GM19452 (cell line): ENCODE results near the gene ELMO1.

Experiments
- ATAC-seq: cut with Tn5 transposase; IDR thresholded peaks from one replicate; pipeline ENCODE4 v1.9.1; 2021; ENCODE audit not compliant: unreplicated experiment

The ELMO1 gene

DNA sequence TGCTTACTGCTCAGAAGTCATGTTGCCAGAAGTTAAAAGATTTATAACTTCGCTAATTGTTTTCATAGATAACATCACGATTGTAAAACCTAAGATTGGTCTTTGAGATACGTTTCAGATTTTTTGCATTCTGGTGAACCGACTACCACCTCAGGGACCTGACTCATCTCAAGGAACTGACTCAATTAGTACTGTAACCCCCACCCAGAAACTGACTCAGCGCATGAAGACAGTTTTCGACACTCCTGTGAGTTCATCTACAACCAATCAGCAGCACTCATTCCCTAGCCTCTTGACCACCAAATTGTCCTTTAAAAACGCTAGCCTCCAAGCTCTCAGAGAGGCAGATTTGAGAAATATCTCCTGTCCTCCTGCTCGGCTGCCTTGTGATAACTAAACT lies 72.3 kb downstream of the ELMO1 start:
- ATAC-seq, result no peak

DNA sequence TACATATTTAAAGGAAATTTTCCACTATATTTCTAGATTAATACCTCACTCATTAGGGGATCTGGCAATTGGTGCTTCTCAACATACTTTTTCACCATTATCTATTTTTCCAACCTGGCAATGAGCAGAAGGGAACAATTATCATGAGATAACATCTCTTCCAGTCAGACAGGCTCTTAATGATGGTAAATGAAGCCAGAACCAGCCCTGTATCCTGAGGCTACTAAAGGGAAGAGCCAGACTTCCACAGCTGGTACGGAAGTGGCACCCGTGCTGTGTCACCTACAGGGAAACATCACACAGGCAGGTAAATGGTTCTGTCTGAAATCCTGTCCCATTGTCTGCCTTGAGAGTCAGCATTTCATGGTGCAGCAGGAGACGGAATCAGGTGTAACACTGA lies 75.9 kb downstream of the ELMO1 start:
- no peak for ATAC-seq

DNA sequence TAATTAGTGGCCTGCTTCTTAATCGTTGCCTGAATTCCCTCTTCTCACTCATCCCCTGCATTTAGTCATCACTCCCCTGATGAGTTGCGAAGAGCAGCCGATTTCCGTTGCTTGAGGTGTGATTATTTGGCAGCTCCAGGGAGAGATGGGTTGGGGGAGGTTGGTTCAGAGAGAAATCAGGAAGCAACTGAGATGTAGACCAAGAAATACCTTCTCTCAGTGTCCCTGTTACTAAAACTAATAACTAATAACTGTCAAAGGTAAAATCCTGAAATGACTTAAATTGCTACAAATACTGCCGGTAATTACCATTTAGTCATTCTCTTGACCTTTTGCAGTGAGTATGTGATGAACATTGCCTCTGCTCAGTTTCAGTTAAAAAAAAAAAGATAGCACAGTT lies 76.9 kb downstream of the ELMO1 start:
- ATAC-seq, result no peak

DNA sequence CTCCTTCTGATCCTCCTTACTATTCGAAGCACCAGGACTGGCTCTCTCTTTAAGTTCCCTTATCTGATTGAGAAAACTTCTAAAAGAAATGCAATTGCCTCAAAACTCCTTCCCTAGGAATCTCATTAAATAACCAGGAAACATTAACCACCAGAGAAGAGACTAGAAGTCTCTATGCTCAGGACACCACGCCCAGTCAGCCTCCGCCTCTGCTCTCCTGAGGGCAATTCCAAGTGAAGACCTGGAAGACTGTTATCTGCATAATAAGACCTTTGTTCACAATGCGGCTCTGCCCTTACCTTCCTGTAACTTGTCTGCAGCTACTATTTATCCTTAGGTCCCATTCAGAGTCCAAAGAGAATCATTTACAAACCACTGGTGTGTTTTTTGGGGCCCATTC lies 78.8 kb downstream of the ELMO1 start:
- ATAC-seq, result no peak

DNA sequence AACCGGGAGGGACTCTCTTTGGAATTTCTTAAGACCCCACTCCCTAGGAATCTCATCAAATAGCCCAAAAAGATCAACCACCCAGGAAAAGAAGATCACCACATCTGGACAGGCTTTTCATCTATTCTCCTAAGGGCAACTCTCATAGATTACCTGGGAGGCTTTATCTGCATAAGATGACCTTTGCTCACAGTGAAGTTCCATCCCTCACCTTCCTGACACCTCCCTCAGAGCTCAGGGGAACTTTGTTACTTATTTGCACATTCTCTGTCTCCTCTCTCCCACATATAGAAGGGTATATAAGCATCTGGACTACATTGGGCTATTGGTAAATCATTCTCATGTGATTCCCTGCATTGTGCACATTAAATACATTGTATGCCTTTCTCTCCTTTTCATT lies 80.1 kb downstream of the ELMO1 start:
- ATAC-seq, result no peak

DNA sequence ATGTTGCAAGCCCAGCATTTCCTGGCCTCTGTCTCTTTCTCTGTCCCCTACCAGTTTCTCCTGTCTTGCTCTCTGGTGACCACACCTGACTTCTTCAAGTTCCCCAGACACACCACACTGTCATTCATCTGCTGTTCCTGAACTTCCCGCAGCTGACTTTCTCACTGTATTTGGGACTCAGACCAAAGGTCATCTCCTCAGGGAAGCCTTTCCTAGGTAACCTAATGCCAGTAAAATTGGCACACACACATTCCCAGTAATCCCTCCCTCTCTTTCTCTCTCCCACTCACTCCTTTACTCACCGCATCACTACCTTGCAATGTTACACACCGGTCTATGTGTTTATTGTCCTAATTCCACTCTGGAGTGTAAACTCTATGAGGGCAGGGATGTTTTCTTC lies 81.7 kb downstream of the ELMO1 start:
- ATAC-seq, result no peak

DNA sequence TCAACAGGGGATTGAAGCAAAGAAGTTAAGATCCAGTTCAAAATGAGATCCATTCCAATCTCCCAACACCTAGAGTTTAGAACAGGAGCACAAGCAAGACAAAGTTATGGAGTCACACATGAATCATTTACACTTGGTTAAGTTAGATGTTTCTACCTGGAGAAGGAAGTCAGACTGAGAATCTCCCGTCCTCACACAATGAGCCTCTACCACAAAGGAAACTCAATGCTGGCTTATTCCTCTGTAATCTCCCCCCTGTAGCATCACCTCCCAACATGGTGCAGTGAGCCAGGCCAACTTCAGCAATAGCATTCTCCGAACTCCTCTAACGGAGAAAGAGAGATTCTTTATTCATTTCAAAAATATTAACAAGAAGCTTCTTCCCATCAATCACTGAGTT lies 82.2 kb downstream of the ELMO1 start:
- ATAC-seq, result no peak

DNA sequence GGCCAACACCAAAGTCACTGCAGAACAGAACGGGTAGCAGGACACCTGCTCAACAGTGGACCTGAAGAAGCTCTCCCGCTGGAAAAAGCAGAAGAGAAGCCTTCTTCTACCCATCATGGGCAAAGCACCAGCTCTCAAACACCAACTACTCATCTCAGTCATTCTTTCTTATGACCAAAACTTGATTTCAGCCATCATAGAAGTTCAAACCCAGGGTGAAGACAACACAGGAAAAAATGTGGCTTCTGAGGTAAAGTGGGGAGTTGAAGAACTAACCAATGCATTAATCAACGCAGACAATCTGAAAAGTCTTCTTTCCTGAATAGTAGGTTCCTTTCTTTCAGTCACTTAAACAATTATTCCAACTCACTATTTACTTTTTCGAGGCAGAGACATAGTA lies 83.3 kb downstream of the ELMO1 start:
- ATAC-seq, result no peak

DNA sequence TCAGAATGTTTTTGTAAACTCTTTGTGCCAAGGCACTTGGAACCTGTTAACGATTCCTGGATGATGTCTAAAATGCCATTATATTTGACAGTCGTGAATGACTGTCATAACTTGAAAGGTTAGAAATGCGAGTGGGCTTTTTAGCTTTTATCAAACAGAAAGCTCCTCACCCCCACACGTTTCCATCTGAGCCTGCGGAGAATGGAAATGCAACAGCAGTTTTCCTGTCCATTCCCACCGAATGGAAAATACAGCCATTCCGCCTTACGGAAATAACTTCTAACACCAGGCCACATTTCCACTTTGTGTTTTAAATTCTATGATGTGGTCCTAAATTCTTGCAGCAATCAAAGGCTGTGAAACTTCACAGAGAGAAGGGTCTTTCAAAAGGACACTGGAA lies 83.8 kb downstream of the ELMO1 start:
- ATAC-seq, result no peak

DNA sequence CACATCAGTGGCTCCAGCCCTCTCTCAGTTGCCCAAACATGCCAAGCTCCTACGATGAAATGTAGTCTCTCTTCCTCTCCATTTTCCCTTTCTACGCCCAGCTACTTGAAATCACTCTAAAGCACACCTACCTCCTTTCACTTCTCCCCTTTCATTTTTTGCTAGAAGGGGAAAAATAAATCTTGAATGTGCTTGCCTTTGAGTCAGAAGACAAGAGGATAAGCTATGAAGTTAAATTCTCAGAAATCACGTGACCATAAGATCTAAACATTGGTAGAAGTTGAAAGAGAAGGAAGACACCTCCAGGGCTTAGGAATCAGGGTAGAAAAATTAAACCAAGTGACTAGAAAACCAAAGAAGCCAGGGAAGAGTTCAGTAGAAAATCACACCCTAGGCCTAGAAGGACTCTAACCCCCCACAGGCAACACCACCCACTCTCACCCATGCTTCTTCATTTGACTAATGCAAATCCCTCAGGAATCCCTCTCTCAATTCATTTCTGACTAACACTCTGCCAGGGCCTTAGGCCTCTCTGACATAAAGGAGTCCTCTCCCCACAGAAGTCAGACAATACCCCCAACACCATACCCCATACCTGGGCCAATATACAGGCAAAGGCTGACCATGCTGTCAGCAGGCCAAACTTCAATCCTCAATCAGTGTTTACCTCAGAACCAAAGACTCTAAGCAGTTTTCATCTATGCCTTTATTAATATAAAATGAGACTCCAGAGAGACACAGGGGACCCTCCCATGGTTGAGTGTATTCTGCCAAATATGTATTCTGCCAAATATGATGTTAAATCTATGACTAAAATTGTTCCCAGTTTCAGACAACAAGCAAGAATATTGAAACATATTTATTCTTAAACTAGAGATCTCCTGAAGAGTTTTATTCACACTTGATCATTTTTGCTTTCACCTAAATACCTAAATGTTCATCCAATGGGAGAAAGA lies 84.8 kb downstream of the ELMO1 start:
- no peak for ATAC-seq

DNA sequence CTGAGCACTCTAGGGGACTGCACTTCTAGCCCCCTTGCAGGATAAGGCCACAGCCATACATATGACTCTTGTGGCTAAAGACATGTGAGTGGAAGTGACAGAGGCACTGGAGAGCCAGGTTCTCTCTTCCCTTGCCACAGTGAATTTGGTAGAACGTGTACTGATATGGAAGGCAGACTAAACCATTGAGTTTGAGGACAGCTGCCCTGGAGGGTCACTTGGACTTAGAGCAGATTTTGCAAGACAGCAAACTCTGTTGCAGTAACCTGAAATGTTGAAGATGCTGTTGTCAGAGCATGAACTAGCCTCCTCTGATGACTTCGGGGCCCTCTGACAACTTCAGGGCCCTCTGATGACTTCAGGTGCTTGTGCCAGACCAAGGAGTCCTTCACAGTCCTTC lies 85.9 kb downstream of the ELMO1 start:
- no peak for ATAC-seq

DNA sequence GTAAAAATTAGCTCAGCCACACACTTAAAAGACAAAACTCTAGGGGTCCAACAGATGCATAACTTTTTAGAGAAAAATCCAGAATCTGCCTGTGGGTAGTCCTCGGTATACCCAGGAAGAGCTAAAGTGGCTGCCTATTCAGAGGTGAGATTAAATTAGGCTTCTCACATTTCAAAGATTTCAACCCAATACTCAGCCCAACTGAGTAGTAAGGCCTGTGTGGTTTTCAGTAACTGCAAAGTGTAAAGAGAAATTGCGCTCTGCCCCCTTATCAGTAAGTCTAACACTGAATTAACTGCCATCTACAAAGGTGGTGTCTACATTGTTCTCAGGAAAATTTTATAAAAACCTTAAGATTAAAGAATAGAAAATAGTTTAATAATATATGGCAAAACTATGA lies 88.2 kb downstream of the ELMO1 start:
- no peak for ATAC-seq

DNA sequence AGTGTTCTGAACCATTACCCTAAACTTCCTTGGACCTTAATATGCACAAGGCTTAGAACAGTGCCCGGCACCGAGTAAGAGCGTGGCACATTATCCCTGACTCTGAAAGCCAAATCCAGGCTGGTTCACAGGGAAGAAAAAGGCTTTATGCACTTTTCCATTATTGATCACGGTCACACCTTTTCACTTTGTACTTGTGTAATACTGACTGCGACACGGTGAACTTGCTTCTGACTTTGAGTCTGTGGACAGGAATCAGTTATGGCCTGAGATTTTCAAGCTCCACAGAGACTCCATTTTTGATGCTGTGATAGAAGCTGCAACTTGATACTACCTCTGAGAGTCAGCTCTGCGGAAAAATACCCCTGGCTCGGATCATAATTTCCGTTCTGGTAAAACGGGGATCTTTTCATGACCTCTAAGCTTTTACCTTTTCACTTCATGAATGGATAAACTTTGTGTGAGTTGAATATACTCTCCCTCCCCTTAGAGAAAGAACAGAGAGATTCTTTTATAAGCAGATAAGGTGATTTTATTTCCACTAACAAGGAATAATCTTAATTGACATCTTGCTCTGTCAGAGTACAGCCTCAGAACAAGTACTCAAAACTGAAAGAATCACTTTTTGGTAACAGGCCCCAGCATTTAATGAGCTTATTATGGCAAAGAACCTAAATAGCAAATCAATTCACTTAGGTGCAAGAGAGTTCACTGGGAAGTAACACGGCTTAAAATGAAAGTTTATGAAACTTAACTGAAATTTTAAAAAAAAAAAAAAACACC lies 88.8 kb downstream of the ELMO1 start:
- no peak for ATAC-seq

DNA sequence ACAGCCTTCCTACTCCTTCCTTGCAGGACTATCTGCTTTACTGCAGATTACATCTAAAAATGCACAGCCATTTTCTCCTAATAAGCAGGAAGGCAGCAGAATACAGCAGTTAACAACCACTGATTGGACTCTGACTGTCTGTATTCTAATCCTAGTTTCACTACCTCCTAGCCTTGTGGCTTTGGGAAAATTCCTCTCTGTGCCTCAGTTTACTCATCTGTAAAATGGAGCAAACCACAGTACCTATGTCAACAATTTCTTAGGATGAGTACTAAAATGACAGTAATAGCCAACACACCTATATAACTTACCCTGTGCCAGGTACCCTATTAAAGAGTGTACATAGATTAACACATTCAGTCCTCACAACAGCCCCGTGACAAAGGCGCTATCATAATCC lies 89.5 kb downstream of the ELMO1 start:
- ATAC-seq, result no peak

DNA sequence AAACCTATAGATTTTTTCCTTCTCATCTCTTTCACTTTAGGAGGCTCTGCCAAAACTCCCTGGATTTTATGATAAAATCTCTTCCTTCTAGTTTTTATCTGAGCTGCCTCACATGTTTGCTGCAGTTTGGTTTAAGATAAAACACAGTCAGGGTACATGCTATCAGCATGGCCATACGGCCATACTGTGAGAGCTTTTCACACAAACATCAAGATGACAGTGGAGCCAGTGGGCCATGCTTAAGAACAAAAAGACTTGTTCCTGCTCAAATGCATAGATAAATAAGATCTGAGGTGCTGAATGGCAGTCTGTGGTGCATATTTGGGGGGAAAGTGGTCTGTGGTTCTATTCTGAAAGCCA lies 91.0 kb downstream of the ELMO1 start:
- no peak for ATAC-seq

DNA sequence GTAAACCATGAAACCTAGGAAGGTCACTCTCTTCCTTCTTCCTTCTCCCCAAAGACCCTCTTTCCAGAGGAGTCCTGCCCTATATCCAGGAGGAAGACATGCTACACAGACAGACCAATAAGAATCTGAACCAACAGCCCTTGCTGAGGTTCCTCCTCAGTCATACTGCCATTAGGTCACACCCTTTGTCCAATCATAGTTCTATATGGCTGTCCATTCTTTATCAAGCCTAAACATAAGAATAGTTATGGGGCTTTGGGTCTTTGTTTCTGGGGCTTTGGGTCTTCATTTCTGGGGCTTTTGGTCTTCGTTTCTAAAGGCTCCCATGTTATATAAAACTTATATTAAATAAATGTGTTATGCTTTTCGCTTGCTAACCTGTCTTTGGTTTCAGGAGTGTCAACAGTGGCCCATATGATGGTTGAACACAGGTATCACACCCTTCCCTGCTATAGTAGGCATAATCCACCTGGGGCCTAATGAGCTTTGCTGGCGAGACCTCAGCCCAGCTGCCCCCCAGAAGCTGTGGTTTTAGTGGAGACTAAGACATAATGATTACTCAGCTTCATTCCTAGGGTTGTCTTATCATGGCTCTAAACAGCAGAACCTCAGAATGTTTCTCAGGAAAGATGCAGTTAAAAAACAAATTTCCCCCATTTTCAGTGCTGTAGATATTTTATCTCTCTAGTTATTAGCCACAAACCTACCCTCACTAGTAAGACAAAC lies 91.6 kb downstream of the ELMO1 start:
- no peak for ATAC-seq

DNA sequence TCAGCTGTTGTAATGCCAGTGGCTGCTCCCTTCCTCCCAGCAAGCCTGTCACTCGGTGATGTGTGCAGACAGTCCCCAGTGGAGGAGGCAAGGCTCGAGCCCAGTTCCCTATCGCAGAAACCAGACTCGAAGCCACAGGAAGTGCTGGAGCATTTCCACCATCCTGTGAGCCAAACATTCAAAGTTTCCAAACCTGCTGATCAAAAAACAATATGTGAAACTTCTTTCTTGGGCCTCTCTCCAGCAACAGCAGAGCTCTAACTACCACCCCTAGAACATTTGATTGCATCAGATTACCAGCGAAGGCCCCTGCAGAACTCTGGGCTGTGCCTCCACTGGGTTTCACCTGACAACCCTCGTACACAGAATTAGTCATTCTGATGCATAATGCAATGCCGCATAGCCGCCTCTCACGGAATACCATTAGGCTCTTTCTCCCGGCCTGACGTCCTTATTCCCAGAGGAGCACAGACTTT lies 94.0 kb downstream of the ELMO1 start:
- no peak for ATAC-seq

DNA sequence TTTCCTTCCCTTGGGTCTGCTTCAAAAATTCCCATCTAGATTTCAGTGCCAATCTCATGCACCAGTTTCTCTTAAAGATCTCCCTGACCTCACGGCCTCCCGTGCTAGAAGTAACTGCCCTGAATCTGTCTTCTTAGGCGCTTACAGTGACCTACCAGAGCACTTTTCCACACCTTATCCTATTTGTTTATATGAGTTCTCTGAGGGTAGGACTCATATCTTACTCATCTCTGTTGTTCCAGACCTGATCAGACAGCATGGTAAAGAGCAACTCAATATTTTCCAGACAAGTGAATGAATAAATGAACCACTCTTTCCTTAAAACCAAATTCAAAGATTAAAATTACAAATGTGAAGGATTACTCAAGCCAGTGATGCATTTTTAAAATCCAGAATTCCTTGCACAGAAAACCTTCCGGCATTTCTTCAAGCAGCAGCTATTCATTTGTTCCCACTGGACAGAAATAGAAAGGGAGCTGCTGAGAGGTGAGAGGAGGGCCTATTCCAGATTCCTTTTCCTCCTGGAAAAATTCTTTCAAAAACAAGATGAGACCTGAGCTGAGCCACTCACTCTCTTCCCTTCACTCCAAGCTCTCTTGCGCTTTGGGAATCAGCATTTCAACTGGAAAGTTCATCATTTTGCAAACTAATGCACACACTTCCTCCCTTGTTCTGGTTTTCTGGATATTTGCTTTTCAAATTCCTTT lies 94.6 kb downstream of the ELMO1 start:
- no peak for ATAC-seq

DNA sequence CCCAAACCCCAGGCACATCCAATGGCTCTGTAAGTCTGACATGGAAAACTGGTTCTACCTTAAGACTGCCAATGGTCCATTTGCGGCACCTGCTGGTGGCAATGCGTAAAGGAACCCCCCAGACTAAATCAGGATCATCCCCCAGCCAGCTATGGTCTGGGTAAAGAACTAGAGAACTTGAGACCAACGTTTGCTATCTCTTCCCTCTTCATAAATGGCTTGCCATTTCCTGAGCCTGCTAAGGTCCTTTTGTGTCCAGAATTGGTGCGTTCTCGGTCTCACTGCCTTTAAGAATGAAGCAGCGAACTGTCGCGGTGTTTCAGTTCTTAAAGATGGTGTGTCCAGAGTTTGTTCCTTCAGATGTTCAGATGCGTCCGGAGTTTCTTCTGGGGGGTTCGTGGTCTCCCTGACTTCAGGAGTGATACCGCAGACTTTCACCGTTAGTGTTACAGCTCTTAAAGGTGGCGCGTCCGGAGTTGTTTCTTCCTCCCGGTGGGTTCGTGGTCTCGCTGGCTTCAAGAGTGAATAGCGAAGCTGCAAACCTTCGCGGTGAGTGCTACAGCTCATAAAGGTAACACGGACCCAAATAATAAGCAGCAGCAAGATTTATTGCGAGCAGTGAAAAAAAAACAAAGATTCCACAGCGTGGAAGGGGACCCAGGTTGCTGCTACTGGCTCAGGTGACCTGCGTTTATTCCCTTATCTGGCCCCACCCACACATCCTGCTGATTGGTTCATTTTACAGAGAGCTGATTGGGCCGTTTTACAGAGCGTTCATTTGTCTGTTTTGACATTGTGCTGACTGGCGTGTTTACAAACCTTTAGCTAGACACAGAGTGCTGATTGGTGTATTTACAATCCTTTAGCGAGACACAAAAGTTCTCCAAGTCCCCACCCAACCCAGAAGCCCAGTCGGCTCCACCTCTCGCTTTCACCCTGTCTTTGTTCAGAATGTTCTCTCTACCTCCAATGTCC lies 95.4 kb downstream of the ELMO1 start:
- ATAC-seq, result peak; percentile 58
